Activated CD8-positive, alpha-beta memory T cell treated with anti-CD3 and anti-CD28 coated beads for 24 hours (primary cell): ENCODE results near the gene PKD1L1.

Experiments
- DNase-seq: peaks from one replicate; pipeline ENCODE4 v3.0.0-alpha.2; 2020

Gene PKD1L1

GRCh38 chr7:47786557-47787248, 161.6 kb downstream of the PKD1L1 start:
- DNase-seq = no peak

DNA sequence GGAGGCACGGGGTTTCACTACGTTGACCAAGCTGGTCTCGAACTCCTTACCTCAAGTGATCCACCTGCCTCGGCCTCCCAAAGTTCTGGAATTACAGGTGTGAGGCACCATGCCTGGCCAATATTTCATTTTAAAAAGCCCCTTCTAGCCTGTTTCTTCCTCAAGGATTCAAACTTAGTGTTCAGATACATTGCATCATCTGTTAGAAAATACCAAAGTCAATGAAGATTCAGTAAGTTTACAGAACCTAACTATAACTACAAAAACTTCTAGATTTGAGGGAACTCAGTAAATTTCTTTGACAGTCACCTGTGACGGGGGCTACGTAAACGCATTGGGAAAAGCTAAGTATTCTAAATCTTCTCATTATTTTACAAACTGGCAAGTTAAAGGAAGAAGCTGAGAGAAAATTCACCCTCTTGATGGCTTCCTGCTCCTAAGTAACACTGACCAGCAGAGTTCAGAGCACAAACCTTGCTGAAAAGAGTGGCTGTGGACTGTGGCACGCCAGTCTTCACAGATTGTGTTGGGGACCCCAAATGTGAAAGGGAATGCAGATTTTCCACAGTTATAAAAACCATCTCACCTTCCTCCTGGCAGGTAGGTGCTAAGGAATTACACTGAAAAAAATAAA, 162.2 kb downstream of the PKD1L1 start:
- DNase-seq = no peak

- no peak for DNase-seq
Observed at GRCh38 chr7:47783456-47784223, 164.6 kb downstream of the PKD1L1 start.

DNA sequence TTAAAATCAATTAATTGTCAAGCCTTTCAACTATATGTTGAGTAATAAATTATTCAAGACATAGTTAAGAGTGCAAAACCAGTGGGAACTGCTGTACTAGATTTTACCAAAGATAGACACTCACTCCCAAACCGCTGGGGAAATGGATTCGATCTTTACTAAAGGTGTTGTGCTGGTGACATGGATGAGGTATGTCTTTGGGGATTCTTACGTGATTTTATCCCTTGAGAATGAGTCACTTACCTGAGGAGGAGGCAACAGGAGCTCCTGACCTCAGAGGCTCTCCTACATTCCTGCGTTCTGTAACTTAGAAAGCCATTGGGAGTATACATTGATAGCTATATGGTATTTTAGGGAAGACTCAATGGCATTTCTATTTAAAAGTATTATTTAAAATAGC, 165.5 kb downstream of the PKD1L1 start:
- no peak for DNase-seq

DNA sequence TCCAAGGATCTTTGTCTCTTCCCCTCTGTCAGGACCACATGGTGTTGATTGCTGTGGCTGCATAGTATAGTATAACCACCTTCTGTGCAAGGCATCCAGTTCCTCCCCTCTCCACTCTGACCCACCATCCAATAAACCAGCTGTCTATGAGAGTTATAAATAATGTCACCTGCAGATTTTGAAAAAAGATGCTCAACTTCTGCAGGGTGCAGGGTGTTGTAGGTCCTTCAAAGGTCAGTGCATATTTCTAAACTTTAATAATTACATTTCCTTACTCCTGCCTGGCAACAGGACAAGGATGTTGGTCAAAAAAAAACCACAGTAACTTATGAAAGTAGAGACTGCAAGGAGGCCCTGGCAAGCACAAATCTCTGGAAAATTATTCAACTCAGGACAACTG, 166.2 kb downstream of the PKD1L1 start:
- DNase-seq = no peak

GRCh38 chr7:47780555-47780954, 167.7 kb downstream of the PKD1L1 start:
- no peak for DNase-seq

DNA sequence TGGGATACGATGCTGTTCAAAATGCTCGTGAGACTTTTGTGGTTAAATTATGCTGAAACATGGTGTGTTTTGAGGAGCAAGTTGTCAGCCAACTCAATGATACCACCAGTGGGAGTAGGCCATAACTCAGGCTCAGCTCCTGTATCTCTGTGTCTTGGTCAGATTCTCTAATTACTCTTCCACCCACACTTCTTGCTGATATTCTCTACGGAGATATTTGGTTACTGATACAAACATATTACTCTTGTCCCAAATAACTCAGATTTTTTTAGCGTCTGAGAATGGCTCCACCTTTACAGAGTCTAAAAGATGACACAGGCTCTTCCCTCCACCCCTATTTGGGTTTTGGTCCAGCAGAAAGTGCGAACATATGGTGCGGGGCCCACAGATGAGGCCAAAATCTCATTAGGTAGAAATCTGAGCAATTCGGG, 168.9 kb downstream of the PKD1L1 start:
- DNase-seq = no peak

- DNase-seq = no peak
Observed at GRCh38 chr7:47778153-47778661, 170.1 kb downstream of the PKD1L1 start.

DNA sequence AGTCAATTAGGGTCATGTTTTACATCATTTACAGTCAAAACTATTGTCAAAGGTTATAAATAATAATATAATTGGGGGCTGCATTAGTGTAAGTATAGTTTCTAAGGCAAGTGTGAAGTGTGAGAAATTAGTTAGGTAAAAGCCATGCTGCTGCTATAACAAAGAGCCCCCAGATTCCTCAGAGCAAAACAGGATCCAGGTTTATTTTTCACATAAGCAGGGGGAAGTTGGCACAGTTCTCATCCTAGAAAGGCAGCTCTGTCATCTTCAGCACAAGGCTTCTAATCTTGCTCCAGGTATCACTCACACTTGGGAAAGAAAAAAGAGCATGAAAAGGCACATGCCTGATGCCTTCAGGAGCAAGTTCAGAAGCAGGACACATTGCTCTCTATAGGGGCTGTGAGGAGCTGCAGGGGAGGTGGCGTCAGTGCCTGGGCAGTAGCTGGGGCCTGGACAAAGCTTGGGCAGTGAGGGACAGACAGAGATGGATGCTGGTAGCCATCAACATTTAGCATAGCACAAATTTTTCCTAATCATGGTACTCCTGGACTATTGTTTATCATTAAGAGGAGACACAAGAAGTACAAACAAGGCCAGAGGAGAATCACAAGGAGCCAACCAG, 170.6 kb downstream of the PKD1L1 start:
- DNase-seq = no peak

GRCh38 chr7:47776335-47776734, 171.9 kb downstream of the PKD1L1 start:
- no peak for DNase-seq

GRCh38 chr7:47775238-47775637, 173.0 kb downstream of the PKD1L1 start:
- no peak for DNase-seq

DNA sequence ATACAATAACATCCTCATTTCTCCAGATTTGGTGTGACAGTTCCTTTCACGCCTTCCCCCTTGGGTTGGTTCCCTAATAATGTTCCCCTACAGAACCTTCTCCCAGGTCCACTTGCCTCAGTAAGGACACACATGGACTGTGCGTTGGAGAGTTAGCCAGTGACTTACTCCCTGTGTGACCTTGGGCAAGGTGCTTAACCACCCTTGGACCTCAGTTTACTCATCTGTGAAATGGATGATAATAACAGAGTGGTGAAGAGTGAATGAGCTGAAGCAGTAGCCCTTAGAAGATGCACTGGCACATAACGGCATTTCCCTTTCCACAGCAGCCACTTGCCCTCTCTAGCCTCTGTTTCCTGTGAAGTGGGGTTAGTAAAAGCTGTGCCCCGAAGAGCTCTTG, 175.8 kb downstream of the PKD1L1 start:
- DNase-seq = no peak

DNA sequence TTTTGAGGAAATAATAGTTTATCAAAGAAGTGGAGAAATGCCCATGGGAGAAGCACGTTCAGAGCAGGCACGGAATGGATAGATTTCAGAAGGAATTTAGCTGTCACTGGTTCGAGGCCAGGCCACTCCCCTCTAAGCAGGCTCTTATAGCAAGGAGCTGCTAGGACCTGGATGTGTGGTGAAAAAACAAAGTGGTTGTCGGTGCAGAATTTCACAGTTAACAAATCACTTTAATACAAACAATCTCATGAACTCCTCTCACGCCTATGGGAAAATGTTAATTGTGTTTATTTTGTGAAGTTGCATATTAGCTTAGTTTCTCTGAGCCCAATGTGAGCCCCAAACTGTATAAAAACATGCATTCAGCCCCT, 176.3 kb downstream of the PKD1L1 start:
- DNase-seq = no peak

DNA sequence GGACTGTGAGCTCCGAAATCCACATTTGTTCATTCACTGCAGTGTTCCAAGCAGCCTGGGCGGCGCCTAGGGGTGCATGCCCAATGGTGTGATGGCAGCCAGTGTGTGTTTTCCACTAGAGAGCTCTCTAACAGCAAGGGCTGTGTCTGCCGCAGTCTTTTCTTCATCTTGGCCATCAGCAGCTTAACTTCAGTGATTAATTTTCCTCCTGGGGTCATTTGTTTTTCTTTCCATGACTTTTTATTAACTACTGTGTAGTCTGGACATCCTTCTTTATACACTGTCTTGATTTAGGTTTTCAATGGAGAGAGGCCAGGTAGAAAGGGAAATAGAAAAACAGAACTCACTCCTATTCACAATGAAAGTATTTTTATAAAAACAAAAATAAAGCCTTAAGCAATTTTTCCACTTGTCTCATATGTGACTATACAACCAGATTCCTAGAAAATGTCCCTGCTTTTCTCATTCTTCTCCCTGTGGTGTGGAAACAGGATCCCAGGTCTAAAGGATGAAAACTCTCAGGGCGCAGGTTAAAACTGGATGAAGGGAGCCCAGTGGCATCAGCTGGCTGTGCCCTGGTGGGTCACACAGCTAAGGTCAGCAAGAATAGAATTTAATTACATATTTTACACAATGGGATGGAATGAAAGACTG, 176.8 kb downstream of the PKD1L1 start:
- DNase-seq = no peak

- DNase-seq = no peak
Observed at GRCh38 chr7:47766126-47766525, 182.1 kb downstream of the PKD1L1 start.

DNA sequence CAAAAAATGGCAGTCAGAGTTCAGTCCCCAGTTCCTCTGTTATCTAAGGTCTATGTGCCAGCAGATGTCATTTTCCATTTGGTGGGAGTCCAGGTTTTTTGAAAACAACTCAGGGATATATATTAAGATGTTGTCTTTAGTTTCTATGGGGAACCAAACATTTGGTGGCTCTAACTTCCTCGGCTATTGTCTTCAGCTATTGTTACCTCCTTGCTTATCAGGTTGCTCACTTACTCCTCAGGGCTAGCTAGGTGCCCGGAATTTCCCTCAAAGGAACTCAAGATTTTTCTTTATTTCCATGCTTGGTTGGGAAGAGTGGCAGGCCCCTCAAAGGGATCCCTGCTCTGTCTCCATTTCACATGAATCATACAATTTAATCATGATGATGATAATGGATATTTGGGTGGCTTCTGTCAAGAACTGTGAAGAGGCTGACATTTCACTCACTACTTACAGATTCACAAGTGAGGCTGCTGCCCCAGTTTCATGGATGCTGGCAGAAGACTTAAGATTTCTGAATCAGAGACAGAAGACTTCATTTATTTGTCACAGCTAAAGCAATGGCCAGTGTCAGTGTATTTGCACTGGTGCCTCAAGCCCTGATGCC, 182.8 kb downstream of the PKD1L1 start:
- DNase-seq = no peak

DNA sequence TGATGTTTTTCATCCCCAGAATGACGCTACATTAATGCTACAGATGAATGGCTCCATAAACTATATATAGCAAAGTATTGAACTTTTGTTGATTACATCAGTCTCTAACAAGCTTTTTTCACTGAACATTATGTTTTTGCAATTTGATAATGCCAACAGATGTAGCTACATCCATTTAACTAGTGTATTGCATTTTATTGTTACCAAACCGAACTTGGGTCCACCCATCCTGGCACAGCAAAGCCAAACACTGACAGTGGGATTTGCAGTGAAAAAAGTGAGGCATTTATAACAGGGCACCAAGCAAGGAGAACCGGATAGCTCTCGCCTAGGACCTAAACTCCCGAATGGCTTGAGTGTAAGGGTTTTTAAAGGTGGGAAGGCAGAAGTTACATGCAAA, 183.5 kb downstream of the PKD1L1 start:
- no peak for DNase-seq

DNA sequence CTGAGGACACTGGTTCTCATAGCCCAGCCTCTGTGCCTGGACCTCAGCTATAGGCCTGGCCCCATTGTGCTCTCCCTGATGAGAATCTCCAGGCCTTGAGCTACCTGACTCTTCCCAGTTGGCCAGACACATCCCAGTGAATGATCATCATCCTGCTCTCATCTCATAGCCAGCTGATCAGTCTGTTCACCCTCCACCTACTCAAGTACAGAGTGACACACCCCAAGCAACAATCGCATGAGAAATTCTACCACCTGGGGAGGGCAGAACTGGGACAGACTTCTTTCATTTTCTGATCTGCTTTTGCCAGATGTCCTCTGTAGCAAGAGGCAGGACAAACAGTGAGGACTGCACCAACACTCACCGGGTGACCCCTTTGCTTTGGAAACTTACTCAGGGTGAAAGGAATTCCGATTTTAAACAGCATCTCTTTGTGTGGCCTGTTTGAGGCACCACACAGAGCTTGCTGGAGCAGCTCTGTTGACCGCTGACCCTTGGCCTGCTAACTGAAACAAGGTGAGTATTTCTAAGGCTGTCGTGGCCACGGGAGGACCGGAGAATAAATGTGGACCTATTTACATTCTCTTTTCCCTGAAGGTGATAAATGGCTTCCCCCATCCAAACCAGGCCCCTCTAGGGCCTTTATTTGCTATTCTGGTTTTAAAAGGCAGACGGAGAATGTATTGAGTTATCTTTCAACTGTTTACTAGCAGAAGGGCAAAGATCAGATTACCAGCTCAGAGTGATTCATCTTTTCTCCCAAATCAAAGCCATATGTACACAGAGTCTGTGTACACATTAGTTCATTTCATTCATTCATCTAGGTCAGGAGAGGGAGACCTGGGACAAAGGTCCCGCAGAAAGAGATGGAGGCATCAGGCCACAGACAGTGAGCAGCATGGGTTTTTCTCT, 184.9 kb downstream of the PKD1L1 start:
- DNase-seq = no peak

GRCh38 chr7:47762746-47763062, 185.6 kb downstream of the PKD1L1 start:
- DNase-seq = no peak

DNA sequence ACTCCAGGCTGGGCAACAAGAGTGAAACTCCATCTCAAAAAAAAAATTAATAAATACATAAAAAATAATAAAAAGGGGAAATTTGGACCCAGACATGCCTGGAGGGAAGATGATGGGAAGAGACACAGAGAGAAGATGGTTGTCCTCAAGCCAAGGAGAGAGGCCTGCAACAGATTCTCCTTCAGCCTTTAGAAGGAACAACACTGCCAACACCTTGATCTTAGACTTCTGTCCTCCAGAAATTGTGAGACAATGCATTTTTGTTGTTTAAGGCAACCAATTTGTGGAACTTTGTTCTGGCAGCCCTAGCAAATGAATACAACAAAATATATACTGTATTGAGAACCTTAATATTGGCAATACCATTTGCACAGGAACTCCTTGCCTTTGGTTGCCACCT, 186.1 kb downstream of the PKD1L1 start:
- no peak for DNase-seq

DNA sequence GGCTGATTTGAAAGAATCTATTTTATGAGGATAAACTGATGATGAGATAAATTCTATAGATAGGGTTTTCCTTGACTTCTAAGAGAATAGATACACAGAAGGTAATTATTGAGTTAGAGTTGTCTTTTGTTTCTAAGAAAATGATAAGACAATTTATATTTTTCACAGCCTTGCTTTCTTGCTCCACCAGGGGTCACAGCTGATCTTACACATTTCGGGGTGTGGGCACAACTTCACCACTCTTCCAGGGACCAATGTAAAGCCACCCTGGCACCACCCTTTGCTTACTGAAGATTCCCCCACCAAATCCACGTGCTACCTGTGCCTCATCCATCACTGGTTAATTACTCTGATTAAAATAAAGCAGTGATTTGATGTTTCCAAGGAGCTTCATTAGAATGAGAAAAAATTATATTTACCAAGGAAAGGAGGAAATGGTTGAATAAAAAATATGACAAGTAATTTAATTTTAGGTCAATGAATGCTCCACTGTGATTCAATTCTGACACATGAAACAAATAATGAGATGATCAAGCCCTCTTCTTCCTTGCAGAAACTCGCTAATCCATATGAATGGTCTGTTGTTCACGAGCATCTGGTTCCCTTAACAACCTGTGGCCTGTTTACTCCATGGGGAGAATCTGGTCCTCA, 189.1 kb downstream of the PKD1L1 start:
- DNase-seq = no peak
